HCT116 (cell line): Measurements from ENCODE around the gene GJB1.

ENCODE experiments used
- CBX3 ChIP-seq: IDR thresholded peaks from 2 replicates; pipeline ENCODE4 v1.6.1; 2012; ENCODE audit warnings: low read depth
- CEBPB ChIP-seq: IDR thresholded peaks from 2 replicates; pipeline ENCODE4 v1.6.1; 2012; ENCODE audit warnings: low read depth
- EZH2 ChIP-seq: fragments of 200-600 bp; sonication (generic); IDR thresholded peaks from 2 replicates; pipeline ENCODE4 v1.6.1; 2017; ENCODE audit warnings: antibody characterized with exemption, mixed run types
- FOSL1 ChIP-seq: IDR thresholded peaks from 2 replicates; pipeline ENCODE4 v1.6.1; 2012; ENCODE audit warnings: low read depth
- POLR2A ChIP-seq: IDR thresholded peaks from 2 replicates; pipeline ENCODE4 v1.7.0; 2011; ENCODE audit warnings: borderline replicate concordance; ENCODE audit not compliant: insufficient read depth, insufficient read length; ENCODE audit errors: extremely low read depth
- POLR2AphosphoS5 ChIP-seq: IDR thresholded peaks from 2 replicates; pipeline ENCODE4 v1.6.1; 2011; ENCODE audit warnings: mild to moderate bottlenecking, low read depth, low read length, moderate library complexity
- RAD21 ChIP-seq: IDR thresholded peaks from 2 replicates; pipeline ENCODE4 v1.6.1; 2012; ENCODE audit warnings: low read depth, mild to moderate bottlenecking
- SRF ChIP-seq: IDR thresholded peaks from 2 replicates; pipeline ENCODE4 v1.6.1; 2012; ENCODE audit warnings: low read depth
- TCF7L2 ChIP-seq: IDR thresholded peaks from 2 replicates; pipeline ENCODE4 v1.7.0; 2011; ENCODE audit warnings: borderline replicate concordance, inconsistent platforms; ENCODE audit not compliant: insufficient read depth, insufficient read length; ENCODE audit errors: extremely low read depth
- YY1 ChIP-seq: IDR thresholded peaks from 2 replicates; pipeline ENCODE4 v1.6.1; 2011; ENCODE audit warnings: low read length, low read depth, moderate library complexity, mild to moderate bottlenecking; ENCODE audit not compliant: insufficient replicate concordance; ENCODE audit errors: extremely low read depth
- ZBTB33 ChIP-seq: IDR thresholded peaks from 2 replicates; pipeline ENCODE4 v1.6.1; 2011; ENCODE audit warnings: mild to moderate bottlenecking, low read length, moderate library complexity; ENCODE audit not compliant: insufficient replicate concordance; ENCODE audit errors: extremely low read depth
- ZFX ChIP-seq: fragments of 450-650 bp; IDR thresholded peaks from 2 replicates; pipeline ENCODE4 v1.6.1; 2017
- TF ChIP-seq, protein P1 (sequence below), 3 experiments: fragments of 200-600 bp in 1 of 3; sonication (generic) in 1 of 3; IDR thresholded peaks in 2 of 3; conservative IDR thresholded peaks in 1 of 3; 2 replicates each; pipeline ENCODE4 v1.5.1; 2012 to 2017; ENCODE audit warnings: low read depth in 2 of 3, low read length in 2 of 3, antibody characterized with exemption in 1 of 3, borderline replicate concordance in 1 of 3, control low read depth in 1 of 3, mild to moderate bottlenecking in 1 of 3, mixed read lengths in 1 of 3, mixed run types in 1 of 3, moderate library complexity in 1 of 3; ENCODE audit not compliant: insufficient read depth in 1 of 3

- TF ChIP-seq SRF (no peak), POLR2A (no peak), FOSL1 (no peak), YY1 (no peak), POLR2AphosphoS5 (no peak), EZH2 (no peak), RAD21 (no peak), ZBTB33 (no peak), TCF7L2 (no peak), CBX3 (no peak), CEBPB (no peak), ZFX (no peak)
- TF ChIP-seq, protein P1, sequence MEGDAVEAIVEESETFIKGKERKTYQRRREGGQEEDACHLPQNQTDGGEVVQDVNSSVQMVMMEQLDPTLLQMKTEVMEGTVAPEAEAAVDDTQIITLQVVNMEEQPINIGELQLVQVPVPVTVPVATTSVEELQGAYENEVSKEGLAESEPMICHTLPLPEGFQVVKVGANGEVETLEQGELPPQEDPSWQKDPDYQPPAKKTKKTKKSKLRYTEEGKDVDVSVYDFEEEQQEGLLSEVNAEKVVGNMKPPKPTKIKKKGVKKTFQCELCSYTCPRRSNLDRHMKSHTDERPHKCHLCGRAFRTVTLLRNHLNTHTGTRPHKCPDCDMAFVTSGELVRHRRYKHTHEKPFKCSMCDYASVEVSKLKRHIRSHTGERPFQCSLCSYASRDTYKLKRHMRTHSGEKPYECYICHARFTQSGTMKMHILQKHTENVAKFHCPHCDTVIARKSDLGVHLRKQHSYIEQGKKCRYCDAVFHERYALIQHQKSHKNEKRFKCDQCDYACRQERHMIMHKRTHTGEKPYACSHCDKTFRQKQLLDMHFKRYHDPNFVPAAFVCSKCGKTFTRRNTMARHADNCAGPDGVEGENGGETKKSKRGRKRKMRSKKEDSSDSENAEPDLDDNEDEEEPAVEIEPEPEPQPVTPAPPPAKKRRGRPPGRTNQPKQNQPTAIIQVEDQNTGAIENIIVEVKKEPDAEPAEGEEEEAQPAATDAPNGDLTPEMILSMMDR (IDR thresholded peaks at IDR 0.05 in 2 of 3, conservative IDR thresholded peaks at IDR 0.05 in 1 of 3; ENCODE audit: borderline replicate concordance in 1 of 3, insufficient read depth in 1 of 3, low read depth in 2 of 3, low read length in 2 of 3), result no peak
These were observed 31.8 kb upstream of the GJB1 start for GRCh38 chrX:71191248-71191647.
